Anterior cingulate cortex (tissue), 58 donors: ENCODE results near the gene SAXO1.
A peak's percentile ranks its signal among the peaks of the same experiment; 100 is the strongest.

Experiments used
- DNase-seq, 58 donors: peaks; one replicate each; lab custom pipeline; 2025; lab: John Stamatoyannopoulos, UW

SAXO1 gene

GRCh38 chr9:18921366-18922075 lies 111.5 kb downstream of the SAXO1 start:
- no peak for DNase-seq

- DNase-seq, result no peak
These were observed 112.6 kb downstream of the SAXO1 start for GRCh38 chr9:18920141-18921084.

GRCh38 chr9:18911714-18912342 lies 121.2 kb downstream of the SAXO1 start:
- no peak for DNase-seq

GRCh38 chr9:18910916-18911315 lies 122.1 kb downstream of the SAXO1 start:
- peak in 2 of 58 donors; percentile 4 to 5 for DNase-seq

GRCh38 chr9:18910435-18910834 lies 122.6 kb downstream of the SAXO1 start:
- DNase-seq, result no peak

- DNase-seq, result no peak
These were observed 123.6 kb downstream of the SAXO1 start for GRCh38 chr9:18909140-18910018.

- DNase-seq, result no peak
These were observed 124.9 kb downstream of the SAXO1 start for GRCh38 chr9:18907927-18908625.

GRCh38 chr9:18906656-18907395 lies 126.2 kb downstream of the SAXO1 start:
- no peak for DNase-seq

- no peak for DNase-seq
These were observed 127.0 kb downstream of the SAXO1 start for GRCh38 chr9:18905883-18906629.

- DNase-seq, result no peak
These were observed 127.8 kb downstream of the SAXO1 start for GRCh38 chr9:18905028-18905882.

GRCh38 chr9:18903450-18903849 lies 129.6 kb downstream of the SAXO1 start:
- DNase-seq, result no peak

GRCh38 chr9:18896531-18897179 lies 136.4 kb downstream of the SAXO1 start:
- DNase-seq, result no peak

GRCh38 chr9:18896004-18896403 lies 137.0 kb downstream of the SAXO1 start:
- no peak for DNase-seq

GRCh38 chr9:18893491-18893890 lies 139.5 kb downstream of the SAXO1 start:
- DNase-seq, result no peak

- DNase-seq, result no peak
These were observed 140.0 kb downstream of the SAXO1 start for GRCh38 chr9:18893046-18893445.

- no peak for DNase-seq
These were observed 140.9 kb downstream of the SAXO1 start for GRCh38 chr9:18891946-18892670.
